Epithelial cell of proximal tubule (primary cell): ENCODE results near the gene FHAD1. TPM values are rescaled to one million over a fixed set of nuclear protein-coding genes. Genes with fewer than 3 reads are reported as not detected.

Experiments
- DNase-seq: peaks from one replicate; pipeline ENCODE4 v3.0.0-alpha.2; 2011; ENCODE audit warnings: low read depth
- H3K4me3 ChIP-seq: 2 replicates; pipeline ENCODE4 v1.5.1; 2011; ENCODE audit warnings: low read depth, mild to moderate bottlenecking, low read length
- total RNA-seq: library from RNA; depleted of rRNA; stranded (reverse); fragments of >200 nt; gene quantifications from 2 replicates; pipeline ENCODE4 v1.2.3, GENCODE V29; 2015
- TF ChIP-seq, protein P1 (sequence below): conservative IDR thresholded peaks from 2 replicates; pipeline ENCODE4 v1.5.1; 2012; ENCODE audit warnings: low read depth, mild to moderate bottlenecking, low read length

Gene FHAD1
- total RNA-seq, 1 donor from 2014 or later, result 0.35 TPM

DNA sequence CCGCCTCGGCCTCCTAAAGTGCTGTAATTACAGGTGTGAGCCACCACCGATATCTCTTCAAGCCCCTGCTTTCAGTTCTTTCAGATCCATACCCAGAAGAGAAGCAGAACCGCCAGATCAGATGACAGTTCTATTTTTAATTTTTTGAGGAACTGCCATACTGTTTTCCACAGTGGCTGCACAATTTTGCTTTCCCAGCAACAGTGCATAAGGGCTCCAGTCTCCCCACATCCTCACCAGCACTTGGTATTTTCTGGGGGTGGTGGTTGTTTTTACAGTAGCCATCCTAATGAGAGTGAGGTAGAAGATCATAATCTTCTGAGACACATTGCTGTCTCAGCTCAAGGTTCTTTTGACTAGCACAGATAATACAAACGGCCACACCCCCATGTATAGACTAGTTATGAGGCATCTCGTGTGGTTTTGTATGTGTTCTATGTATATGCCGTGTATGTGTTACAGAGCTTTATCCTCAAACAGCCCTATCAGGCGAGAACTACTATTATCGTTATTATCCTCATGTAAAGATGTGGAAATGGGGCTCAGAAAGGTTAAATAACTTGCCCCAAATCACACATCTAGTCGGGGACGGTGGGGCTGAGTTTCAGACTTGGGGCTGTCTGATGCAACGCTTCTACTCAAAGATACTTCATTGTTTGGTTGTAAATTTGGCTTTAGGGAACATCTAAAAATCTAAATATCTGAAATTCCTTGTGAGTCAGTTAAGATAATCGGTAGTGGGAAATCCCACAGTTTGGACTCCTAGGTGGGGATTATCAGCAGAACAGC is 12.0 kb downstream of the FHAD1 start:
- DNase-seq, result no peak
- TF ChIP-seq, protein P1, sequence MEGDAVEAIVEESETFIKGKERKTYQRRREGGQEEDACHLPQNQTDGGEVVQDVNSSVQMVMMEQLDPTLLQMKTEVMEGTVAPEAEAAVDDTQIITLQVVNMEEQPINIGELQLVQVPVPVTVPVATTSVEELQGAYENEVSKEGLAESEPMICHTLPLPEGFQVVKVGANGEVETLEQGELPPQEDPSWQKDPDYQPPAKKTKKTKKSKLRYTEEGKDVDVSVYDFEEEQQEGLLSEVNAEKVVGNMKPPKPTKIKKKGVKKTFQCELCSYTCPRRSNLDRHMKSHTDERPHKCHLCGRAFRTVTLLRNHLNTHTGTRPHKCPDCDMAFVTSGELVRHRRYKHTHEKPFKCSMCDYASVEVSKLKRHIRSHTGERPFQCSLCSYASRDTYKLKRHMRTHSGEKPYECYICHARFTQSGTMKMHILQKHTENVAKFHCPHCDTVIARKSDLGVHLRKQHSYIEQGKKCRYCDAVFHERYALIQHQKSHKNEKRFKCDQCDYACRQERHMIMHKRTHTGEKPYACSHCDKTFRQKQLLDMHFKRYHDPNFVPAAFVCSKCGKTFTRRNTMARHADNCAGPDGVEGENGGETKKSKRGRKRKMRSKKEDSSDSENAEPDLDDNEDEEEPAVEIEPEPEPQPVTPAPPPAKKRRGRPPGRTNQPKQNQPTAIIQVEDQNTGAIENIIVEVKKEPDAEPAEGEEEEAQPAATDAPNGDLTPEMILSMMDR, result no peak
- H3K4me3 ChIP-seq, result no peak overlapping the region

DNA sequence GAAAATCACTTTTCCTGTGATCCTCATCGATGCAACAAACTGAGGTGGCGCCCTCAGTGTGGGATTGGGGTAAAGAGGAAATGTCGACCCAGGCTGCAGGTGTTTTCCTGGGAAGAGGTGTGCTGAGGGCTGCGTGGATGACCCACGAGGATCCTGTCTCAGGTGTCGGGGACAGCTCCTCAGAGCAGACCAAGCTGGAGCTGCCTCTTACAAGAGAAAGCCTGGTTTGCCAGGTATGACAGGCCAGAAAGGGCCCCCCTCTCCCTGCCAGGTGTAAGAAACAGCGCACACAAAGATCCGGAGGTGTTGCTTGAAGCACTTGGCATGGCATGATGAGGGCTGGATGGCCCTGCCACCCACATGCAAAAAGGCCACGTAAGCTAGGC is 12.6 kb downstream of the FHAD1 start:
- TF ChIP-seq, protein P1, result no peak
- H3K4me3 ChIP-seq, result no peak overlapping the region
- DNase-seq, result no peak

DNA sequence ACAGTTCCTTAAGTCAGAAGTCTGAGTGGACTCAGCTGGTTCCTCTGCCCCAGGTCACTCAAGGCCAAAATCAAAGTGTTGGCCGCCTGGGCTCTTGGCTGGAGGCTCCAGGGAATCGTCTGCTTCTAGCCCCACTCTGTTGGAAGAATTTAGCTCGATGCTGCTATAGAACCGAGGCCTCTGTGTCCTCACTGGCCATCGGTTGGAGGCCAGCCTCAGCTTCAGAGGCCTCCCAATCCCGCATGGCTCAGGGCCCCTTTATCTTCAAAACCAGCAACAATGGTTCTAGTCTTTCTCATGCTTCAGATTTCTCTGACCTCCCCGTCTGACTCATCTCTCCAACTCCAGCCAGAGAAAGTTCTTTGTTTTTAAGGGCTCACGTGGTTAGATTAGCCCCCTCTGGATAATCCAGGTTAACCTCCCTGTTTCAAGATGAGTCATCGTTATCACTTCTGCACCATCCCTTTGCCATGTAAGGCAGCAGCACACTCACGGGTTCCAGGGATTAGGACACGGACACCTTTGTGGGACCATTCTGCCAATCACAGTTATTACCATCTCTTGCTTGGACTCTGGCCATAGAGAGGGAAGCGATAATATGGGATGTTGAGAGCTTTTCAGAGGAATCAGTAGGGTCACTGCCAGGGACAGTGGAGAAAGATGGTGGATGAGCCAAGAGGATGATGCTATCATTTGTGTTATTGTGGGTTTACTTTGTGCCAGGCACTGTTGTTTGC is 13.6 kb downstream of the FHAD1 start:
- no peak overlapping the region for H3K4me3 ChIP-seq
- TF ChIP-seq, protein P1, result no peak
- DNase-seq, result no peak

DNA sequence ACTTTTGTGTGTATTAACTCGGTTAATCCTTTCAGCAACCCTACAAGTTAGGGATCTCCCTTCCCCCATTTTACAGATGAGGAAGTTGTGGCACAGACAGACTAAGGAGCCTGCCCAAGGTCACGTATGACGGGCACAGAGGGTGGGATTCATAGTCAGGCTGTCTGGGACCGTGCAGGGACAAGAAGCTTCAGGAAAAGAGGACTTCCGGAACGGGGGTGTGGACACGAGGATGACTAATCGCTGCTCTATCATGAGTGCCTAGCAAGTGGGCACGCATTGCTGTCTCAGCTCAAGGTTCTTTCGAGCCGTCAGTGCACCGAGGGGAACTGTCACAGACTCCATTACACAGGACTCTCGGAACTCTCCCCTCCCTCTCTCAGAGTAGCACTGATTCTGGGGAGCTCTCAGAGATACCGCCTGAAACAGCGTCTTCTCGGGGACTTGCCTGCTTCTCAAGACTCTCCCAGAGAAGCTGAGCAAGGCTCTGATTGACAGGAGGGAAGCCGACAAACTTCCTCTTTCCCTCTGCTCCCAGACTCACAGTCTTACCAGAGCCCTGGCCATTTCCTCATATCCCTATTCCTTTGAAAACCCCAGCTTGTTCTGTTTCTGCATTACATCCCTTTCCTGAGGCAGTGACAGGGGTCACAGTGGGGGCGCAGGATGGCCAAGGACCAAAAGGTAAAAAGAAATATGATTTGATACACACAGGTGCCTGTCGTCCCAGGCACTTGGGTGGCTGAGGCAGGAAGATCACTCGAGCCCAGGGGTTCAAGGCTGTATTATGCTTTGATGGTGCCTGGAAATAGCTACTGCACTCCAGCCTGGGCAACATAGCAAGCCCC is 14.4 kb downstream of the FHAD1 start:
- no peak overlapping the region for H3K4me3 ChIP-seq
- TF ChIP-seq, protein P1, result no peak
- no peak for DNase-seq

DNA sequence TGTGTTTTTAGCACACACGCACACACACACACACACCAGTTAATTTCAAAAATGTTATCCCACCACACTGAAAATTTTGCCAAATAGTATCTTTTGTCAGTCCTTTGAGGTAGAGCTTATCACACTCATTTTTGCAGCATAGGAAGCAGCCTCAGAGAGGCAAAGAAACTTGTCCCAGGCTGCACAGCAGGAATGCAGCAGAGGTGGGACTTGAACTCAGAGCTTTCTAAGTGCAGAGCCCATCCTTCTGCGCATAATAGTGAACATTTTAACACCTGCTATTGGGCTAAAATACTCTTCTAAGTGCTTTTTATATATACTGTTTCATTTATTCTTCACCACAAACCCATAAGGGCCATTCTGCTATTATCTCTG is 15.0 kb downstream of the FHAD1 start:
- H3K4me3 ChIP-seq, result no peak overlapping the region
- TF ChIP-seq, protein P1, result no peak
- DNase-seq, result no peak

DNA sequence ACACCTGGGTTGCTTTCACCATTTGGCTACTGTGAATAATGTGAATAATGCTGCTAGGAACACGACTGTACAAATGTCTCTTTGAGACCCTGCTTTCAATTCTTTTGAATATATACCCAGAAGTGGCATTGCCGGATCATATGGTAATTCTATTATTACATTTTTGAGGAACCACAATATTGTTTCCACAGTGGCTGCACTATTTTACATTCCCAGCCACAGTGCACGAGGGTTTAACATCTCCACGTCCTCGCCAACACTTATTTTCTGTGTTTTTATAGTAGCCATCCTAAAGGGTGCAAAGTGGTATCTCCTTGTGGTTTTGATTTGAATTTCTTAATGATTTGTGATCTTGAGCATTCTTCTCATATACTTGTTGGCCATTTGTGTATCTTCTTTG is 15.7 kb downstream of the FHAD1 start:
- DNase-seq, result no peak
- H3K4me3 ChIP-seq, result no peak overlapping the region
- TF ChIP-seq, protein P1, result no peak
